Sigmoid colon (tissue), 4 donors: ENCODE results near the gene ZNF141.
"Not testable (repeated sequence)": the region's sequence is repeated elsewhere in the genome, so short reads cannot be mapped to it uniquely, and the experiment has no call there.

Source experiments
- CTCF ChIP-seq, 4 experiments: fragments of 450-650 bp in 3 of 4; fragments of 200-600 bp in 1 of 4; IDR thresholded peaks; one replicate each; pipeline ENCODE4 v1.5.1; 2016 to 2019; ENCODE audit warnings: antibody characterized with exemption in 4 of 4, mild to moderate bottlenecking in 3 of 4, moderate library complexity in 2 of 4
- EP300 ChIP-seq, 4 donors: sonication (generic); formaldehyde crosslinking; IDR thresholded peaks; one replicate each; pipeline ENCODE4 v1.6.1; 2017; ENCODE audit warnings: antibody characterized with exemption in 4 of 4
- POLR2A ChIP-seq, 2 donors: fragments of 450-650 bp; IDR thresholded peaks; one replicate each; pipeline ENCODE4 v1.6.1; 2016; ENCODE audit warnings: antibody characterized with exemption in 2 of 2, mild to moderate bottlenecking in 2 of 2, moderate library complexity in 2 of 2

GRCh38 chr4:408321-408720 lies 70.7 kb downstream of the ZNF141 start:
- not testable (repeated sequence) for TF ChIP-seq POLR2A, CTCF, EP300 (IDR thresholded peaks at IDR 0.05)
